HepG2 (cell line): ENCODE measurements around the gene SEPTIN10. TPM values are rescaled to one million over a fixed set of nuclear protein-coding genes. Genes with fewer than 3 reads are reported as not detected.

ENCODE experiments used
- BORCS8-MEF2B ChIP-seq: sonication (generic); formaldehyde crosslinking; IDR thresholded peaks from 2 replicates; pipeline ENCODE4 v1.8.0; 2022; ENCODE audit warnings: mild to moderate bottlenecking, missing genetic modification reagents
- CHD4 ChIP-seq: fragments of 200-600 bp; sonication (generic); IDR thresholded peaks from 2 replicates; pipeline ENCODE4 v1.7.0; 2017; ENCODE audit warnings: mild to moderate bottlenecking, low read length, borderline replicate concordance
- EHMT2 ChIP-seq: fragments of 200-600 bp; sonication (generic); IDR thresholded peaks from 2 replicates; pipeline ENCODE4 v1.7.0; 2017; ENCODE audit warnings: antibody characterized with exemption, low read depth, low read length, borderline replicate concordance
- FIP1L1 ChIP-seq: fragments of 200-400 bp; formaldehyde crosslinking; IDR thresholded peaks from 2 replicates; pipeline ENCODE4 v1.6.1; 2018; ENCODE audit warnings: low read depth, mild to moderate bottlenecking, low read length, moderate library complexity, borderline replicate concordance; ENCODE audit not compliant: insufficient read depth
- FOXK1 ChIP-seq: sonication (generic); formaldehyde crosslinking; IDR thresholded peaks from 2 replicates; pipeline ENCODE4 v1.4.0; 2020; ENCODE audit warnings: low read depth, missing genetic modification reagents, borderline replicate concordance
- HDAC6 ChIP-seq: fragments of 200-600 bp; sonication (generic); IDR thresholded peaks from 2 replicates; pipeline ENCODE4 v1.7.0; 2017; ENCODE audit warnings: mild to moderate bottlenecking, antibody characterized with exemption, low read length, low read depth
- HMGA1 ChIP-seq: sonication (generic); formaldehyde crosslinking; conservative IDR thresholded peaks from 2 replicates; pipeline ENCODE4 v1.4.0; 2020; ENCODE audit warnings: missing genetic modification reagents
- MAFG ChIP-seq: sonication (generic); formaldehyde crosslinking; IDR thresholded peaks from 2 replicates; pipeline ENCODE4 v1.5.1; 2020; ENCODE audit warnings: mild to moderate bottlenecking, missing genetic modification reagents
- MBNL3 ChIP-seq: fragments of 250-450 bp; sonication (Bioruptor Pico); conservative IDR thresholded peaks from 2 replicates; pipeline ENCODE4 v1.8.0; 2022; ENCODE audit warnings: mild to moderate bottlenecking, inconsistent platforms
- MEF2D ChIP-seq: sonication (generic); formaldehyde crosslinking; IDR thresholded peaks from 2 replicates; pipeline ENCODE4 v1.5.1; 2020; ENCODE audit warnings: mild to moderate bottlenecking, missing genetic modification reagents
- NFKB2 ChIP-seq: sonication (generic); formaldehyde crosslinking; IDR thresholded peaks from 2 replicates; pipeline ENCODE4 v1.4.0; 2020; ENCODE audit warnings: missing genetic modification reagents, borderline replicate concordance
- PAX8 ChIP-seq: sonication (generic); formaldehyde crosslinking; IDR thresholded peaks from 2 replicates; pipeline ENCODE4 v1.8.0; 2022; ENCODE audit warnings: mild to moderate bottlenecking, missing genetic modification reagents, borderline replicate concordance
- REPIN1 ChIP-seq: sonication (generic); formaldehyde crosslinking; IDR thresholded peaks from 2 replicates; pipeline ENCODE4 v1.8.0; 2022; ENCODE audit warnings: missing genetic modification reagents, low read depth, mild to moderate bottlenecking, borderline replicate concordance
- ZFP1 ChIP-seq: IDR thresholded peaks from 2 replicates; pipeline ENCODE4 v1.6.1; 2016
- ZFX ChIP-seq: sonication (generic); formaldehyde crosslinking; IDR thresholded peaks from 2 replicates; pipeline ENCODE4 v1.4.0; 2020; ENCODE audit warnings: mild to moderate bottlenecking, low read depth, missing genetic modification reagents, moderate library complexity
- ZNF230 ChIP-seq: sonication (generic); formaldehyde crosslinking; IDR thresholded peaks from 2 replicates; pipeline ENCODE4 v1.4.0; 2020; ENCODE audit warnings: mild to moderate bottlenecking, missing genetic modification reagents
- ZNF234 ChIP-seq: sonication (generic); formaldehyde crosslinking; conservative IDR thresholded peaks from 2 replicates; pipeline ENCODE4 v1.5.1; 2020; ENCODE audit warnings: mild to moderate bottlenecking, missing genetic modification reagents
- ZNF678 ChIP-seq: sonication (generic); formaldehyde crosslinking; IDR thresholded peaks from 2 replicates; pipeline ENCODE4 v1.4.0; 2020; ENCODE audit warnings: mild to moderate bottlenecking, missing genetic modification reagents
- ZNF709 ChIP-seq: sonication (generic); formaldehyde crosslinking; IDR thresholded peaks from 2 replicates; pipeline ENCODE4 v1.5.0; 2020; ENCODE audit warnings: mild to moderate bottlenecking, missing genetic modification reagents
- ZNF878 ChIP-seq: sonication (generic); formaldehyde crosslinking; IDR thresholded peaks from 2 replicates; pipeline ENCODE4 v1.8.1; 2023; ENCODE audit warnings: mild to moderate bottlenecking, missing genetic modification reagents, moderate library complexity
- polyA plus RNA-seq, 8 experiments: library from polyadenylated mRNA; depleted of rRNA in 3 of 8; stranded (reverse) in 7 of 8; unstranded in 1 of 8; fragments of >200 nt; fragmentation: Illumina TruSeq in 4 of 8; extraction: Trizol in 4 of 8; gene quantifications; 2 replicates each; pipeline versions ENCODE4 v1.2.1 to v1.2.3, GENCODE V29; 2011 to 2016; ENCODE audit warnings: low read depth in 4 of 8, missing spikeins in 1 of 8, mixed read lengths in 1 of 8; ENCODE audit not compliant: insufficient read depth in 1 of 8
- total RNA-seq, 5 experiments: library from RNA; depleted of rRNA; stranded (reverse); fragments of >200 nt; fragmentation: Illumina TruSeq; extraction: Trizol; gene quantifications; 2 replicates each; pipeline ENCODE4 v1.2.3, GENCODE V29; 2016; ENCODE audit warnings: low read depth in 1 of 5
- TF ChIP-seq, protein P1 (sequence below): IDR thresholded peaks from 2 replicates; pipeline ENCODE4 v1.6.1; 2016; ENCODE audit warnings: control low read depth
- TF ChIP-seq, protein P2 (sequence below): sonication (generic); formaldehyde crosslinking; IDR thresholded peaks from 2 replicates; pipeline ENCODE4 v1.4.0; 2020; ENCODE audit warnings: mild to moderate bottlenecking, missing genetic modification reagents
- TF ChIP-seq, protein P3 (sequence below): sonication (generic); formaldehyde crosslinking; conservative IDR thresholded peaks from 2 replicates; pipeline ENCODE4 v1.4.0; 2020; ENCODE audit warnings: mild to moderate bottlenecking, missing genetic modification reagents, moderate library complexity

SEPTIN10 gene
- total and polyA plus RNA-seq, 2 of the 13 experiments (the other 11 are each of a cell fraction or from before 2014, with no cell fraction given), result 45.8 to 67.5 TPM

DNA sequence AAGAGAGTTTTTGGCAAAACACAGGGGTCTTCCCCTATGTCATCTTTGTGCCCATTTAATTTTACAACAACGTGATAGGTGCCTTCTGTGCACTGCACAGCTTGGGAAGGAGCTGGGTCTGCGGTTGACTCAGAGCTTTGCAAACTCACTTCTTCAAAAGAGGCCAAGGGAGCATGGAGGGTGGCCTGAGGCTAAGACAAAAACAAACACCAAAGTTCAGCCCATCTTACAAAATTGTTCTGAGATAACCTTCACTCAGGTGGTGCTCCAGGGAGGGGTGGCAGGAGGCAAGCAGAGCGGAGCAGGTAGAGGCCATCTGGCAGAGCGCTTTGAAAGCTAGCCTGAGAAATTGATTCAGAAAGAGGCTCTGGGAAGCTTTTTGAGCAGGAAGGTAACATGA lies 10.2 kb upstream of the SEPTIN10 start (continued):
- TF ChIP-seq, protein P1, sequence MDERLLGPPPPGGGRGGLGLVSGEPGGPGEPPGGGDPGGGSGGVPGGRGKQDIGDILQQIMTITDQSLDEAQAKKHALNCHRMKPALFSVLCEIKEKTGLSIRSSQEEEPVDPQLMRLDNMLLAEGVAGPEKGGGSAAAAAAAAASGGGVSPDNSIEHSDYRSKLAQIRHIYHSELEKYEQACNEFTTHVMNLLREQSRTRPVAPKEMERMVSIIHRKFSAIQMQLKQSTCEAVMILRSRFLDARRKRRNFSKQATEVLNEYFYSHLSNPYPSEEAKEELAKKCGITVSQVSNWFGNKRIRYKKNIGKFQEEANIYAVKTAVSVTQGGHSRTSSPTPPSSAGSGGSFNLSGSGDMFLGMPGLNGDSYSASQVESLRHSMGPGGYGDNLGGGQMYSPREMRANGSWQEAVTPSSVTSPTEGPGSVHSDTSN (CRISPR knock-in tag), result no peak
- TF ChIP-seq ZFP1 (0 out of 2 replicates have a peak, but pooled peaks have one; percentile 16), ZFX (peak; percentile 34; the same call in 1 of the 2 replicates), ZNF234 (no peak), HDAC6 (no peak), BORCS8-MEF2B (CRISPR knock-in tag) (no peak), HMGA1 (CRISPR knock-in tag) (no peak), CHD4 (no peak), REPIN1 (CRISPR knock-in tag) (no peak), PAX8 (CRISPR knock-in tag) (no peak), NFKB2 (CRISPR knock-in tag) (no peak), MAFG (no peak), ZNF878 (CRISPR knock-in tag) (no peak), FOXK1 (no peak), EHMT2 (no peak), MBNL3 (CRISPR knock-in tag) (no peak), ZNF678 (CRISPR knock-in tag) (no peak), MEF2D (CRISPR knock-in tag) (no peak), FIP1L1 (no peak), ZNF709 (CRISPR knock-in tag) (no peak; the same call in 1 of the 2 replicates), ZNF230 (CRISPR knock-in tag) (no peak)
- TF ChIP-seq, protein P2, sequence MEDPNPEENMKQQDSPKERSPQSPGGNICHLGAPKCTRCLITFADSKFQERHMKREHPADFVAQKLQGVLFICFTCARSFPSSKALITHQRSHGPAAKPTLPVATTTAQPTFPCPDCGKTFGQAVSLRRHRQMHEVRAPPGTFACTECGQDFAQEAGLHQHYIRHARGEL (CRISPR knock-in tag), result no peak
- TF ChIP-seq, protein P3, sequence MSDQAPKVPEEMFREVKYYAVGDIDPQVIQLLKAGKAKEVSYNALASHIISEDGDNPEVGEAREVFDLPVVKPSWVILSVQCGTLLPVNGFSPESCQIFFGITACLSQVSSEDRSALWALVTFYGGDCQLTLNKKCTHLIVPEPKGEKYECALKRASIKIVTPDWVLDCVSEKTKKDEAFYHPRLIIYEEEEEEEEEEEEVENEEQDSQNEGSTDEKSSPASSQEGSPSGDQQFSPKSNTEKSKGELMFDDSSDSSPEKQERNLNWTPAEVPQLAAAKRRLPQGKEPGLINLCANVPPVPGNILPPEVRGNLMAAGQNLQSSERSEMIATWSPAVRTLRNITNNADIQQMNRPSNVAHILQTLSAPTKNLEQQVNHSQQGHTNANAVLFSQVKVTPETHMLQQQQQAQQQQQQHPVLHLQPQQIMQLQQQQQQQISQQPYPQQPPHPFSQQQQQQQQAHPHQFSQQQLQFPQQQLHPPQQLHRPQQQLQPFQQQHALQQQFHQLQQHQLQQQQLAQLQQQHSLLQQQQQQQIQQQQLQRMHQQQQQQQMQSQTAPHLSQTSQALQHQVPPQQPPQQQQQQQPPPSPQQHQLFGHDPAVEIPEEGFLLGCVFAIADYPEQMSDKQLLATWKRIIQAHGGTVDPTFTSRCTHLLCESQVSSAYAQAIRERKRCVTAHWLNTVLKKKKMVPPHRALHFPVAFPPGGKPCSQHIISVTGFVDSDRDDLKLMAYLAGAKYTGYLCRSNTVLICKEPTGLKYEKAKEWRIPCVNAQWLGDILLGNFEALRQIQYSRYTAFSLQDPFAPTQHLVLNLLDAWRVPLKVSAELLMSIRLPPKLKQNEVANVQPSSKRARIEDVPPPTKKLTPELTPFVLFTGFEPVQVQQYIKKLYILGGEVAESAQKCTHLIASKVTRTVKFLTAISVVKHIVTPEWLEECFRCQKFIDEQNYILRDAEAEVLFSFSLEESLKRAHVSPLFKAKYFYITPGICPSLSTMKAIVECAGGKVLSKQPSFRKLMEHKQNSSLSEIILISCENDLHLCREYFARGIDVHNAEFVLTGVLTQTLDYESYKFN (CRISPR knock-in tag), result peak; percentile 63; the same call in 1 of the 2 replicates
